HepG2 (cell line): Measurements from ENCODE around the gene BICRAL. TPM values are rescaled to one million over a fixed set of nuclear protein-coding genes. Genes with fewer than 3 reads are reported as not detected.

Experiments
- CBX1 ChIP-seq: IDR thresholded peaks from one replicate; pipeline ENCODE4 v1.6.1; 2016; ENCODE audit warnings: antibody characterized with exemption, low read depth
- EEA1 ChIP-seq: sonication (generic); formaldehyde crosslinking; IDR thresholded peaks from 2 replicates; pipeline ENCODE4 v1.5.1; 2020; ENCODE audit warnings: mild to moderate bottlenecking, missing genetic modification reagents, borderline replicate concordance
- GATAD2A ChIP-seq: IDR thresholded peaks from 2 replicates; pipeline ENCODE4 v1.6.1; 2016
- MAZ ChIP-seq, 2 experiments: sonication (generic) in 1 of 2; formaldehyde crosslinking in 1 of 2; IDR thresholded peaks; 2 replicates each; pipeline versions ENCODE4 v1.5.0 to v1.6.1; 2012 to 2020; ENCODE audit warnings: low read depth in 2 of 2, mild to moderate bottlenecking in 2 of 2, borderline replicate concordance in 1 of 2, improper control_type of control experiment in 1 of 2, low read length in 1 of 2, missing genetic modification reagents in 1 of 2, moderate library complexity in 1 of 2
- NCOA1 ChIP-seq: sonication (generic); formaldehyde crosslinking; IDR thresholded peaks from 2 replicates; pipeline ENCODE4 v1.9.0; 2021; ENCODE audit warnings: missing genetic modification reagents
- NFYC ChIP-seq: IDR thresholded peaks from 2 replicates; pipeline ENCODE4 v1.6.1; 2016; ENCODE audit warnings: missing genetic modification reagents, missing compliant biosample characterization
- RBAK ChIP-seq: sonication (generic); formaldehyde crosslinking; IDR thresholded peaks from 2 replicates; pipeline ENCODE4 v1.5.1; 2020; ENCODE audit warnings: mild to moderate bottlenecking, missing genetic modification reagents
- REPIN1 ChIP-seq: sonication (generic); formaldehyde crosslinking; IDR thresholded peaks from 2 replicates; pipeline ENCODE4 v1.8.0; 2022; ENCODE audit warnings: missing genetic modification reagents, low read depth, mild to moderate bottlenecking, borderline replicate concordance
- SIN3B ChIP-seq: fragments of 150-350 bp; IDR thresholded peaks from 2 replicates; pipeline ENCODE4 v1.6.1; 2014; ENCODE audit warnings: low read length
- ZBTB42 ChIP-seq: sonication (generic); formaldehyde crosslinking; IDR thresholded peaks from 2 replicates; pipeline ENCODE4 v1.5.0; 2020; ENCODE audit warnings: mild to moderate bottlenecking, missing genetic modification reagents
- ZFAT ChIP-seq: sonication (generic); formaldehyde crosslinking; conservative IDR thresholded peaks from 2 replicates; pipeline ENCODE4 v1.8.1; 2023; ENCODE audit warnings: missing genetic modification reagents, inconsistent platforms
- ZFY ChIP-seq: sonication (generic); formaldehyde crosslinking; IDR thresholded peaks from 2 replicates; pipeline ENCODE4 v1.4.0; 2020; ENCODE audit warnings: missing genetic modification reagents
- ZIK1 ChIP-seq: sonication (generic); formaldehyde crosslinking; IDR thresholded peaks from 2 replicates; pipeline ENCODE4 v1.5.0; 2020; ENCODE audit warnings: mild to moderate bottlenecking, low read depth, missing genetic modification reagents, borderline replicate concordance
- ZNF12 ChIP-seq: sonication (generic); formaldehyde crosslinking; IDR thresholded peaks from 2 replicates; pipeline ENCODE4 v1.5.0; 2020; ENCODE audit warnings: missing genetic modification reagents
- ZNF331 ChIP-seq: sonication (generic); formaldehyde crosslinking; IDR thresholded peaks from 2 replicates; pipeline ENCODE4 v1.4.0; 2020; ENCODE audit warnings: missing genetic modification reagents
- ZNF572 ChIP-seq: sonication (generic); formaldehyde crosslinking; IDR thresholded peaks from 2 replicates; pipeline ENCODE4 v1.5.1; 2020; ENCODE audit warnings: mild to moderate bottlenecking, missing genetic modification reagents
- polyA plus RNA-seq, 8 experiments: library from polyadenylated mRNA; depleted of rRNA in 3 of 8; stranded (reverse) in 7 of 8; unstranded in 1 of 8; fragments of >200 nt; fragmentation: Illumina TruSeq in 4 of 8; extraction: Trizol in 4 of 8; gene quantifications; 2 replicates each; pipeline versions ENCODE4 v1.2.1 to v1.2.3, GENCODE V29; 2011 to 2016; ENCODE audit warnings: low read depth in 4 of 8, missing spikeins in 1 of 8, mixed read lengths in 1 of 8; ENCODE audit not compliant: insufficient read depth in 1 of 8
- total RNA-seq, 5 experiments: library from RNA; depleted of rRNA; stranded (reverse); fragments of >200 nt; fragmentation: Illumina TruSeq; extraction: Trizol; gene quantifications; 2 replicates each; pipeline ENCODE4 v1.2.3, GENCODE V29; 2016; ENCODE audit warnings: low read depth in 1 of 5
- TF ChIP-seq, protein P1 (sequence below), 2 experiments: sonication (generic) in 1 of 2; formaldehyde crosslinking in 1 of 2; IDR thresholded peaks; 2 replicates each; pipeline versions ENCODE4 v1.4.0 to v1.6.1; 2018 to 2020; ENCODE audit warnings: missing genetic modification reagents in 2 of 2, borderline replicate concordance in 1 of 2, low read depth in 1 of 2, mild to moderate bottlenecking in 1 of 2, missing biosample characterization in 1 of 2
- TF ChIP-seq, protein P2 (sequence below): sonication (generic); formaldehyde crosslinking; IDR thresholded peaks from 2 replicates; pipeline ENCODE4 v1.4.0; 2020; ENCODE audit warnings: missing genetic modification reagents
- TF ChIP-seq, protein P3 (sequence below): sonication (generic); formaldehyde crosslinking; IDR thresholded peaks from 2 replicates; pipeline ENCODE4 v1.5.0; 2020; ENCODE audit warnings: mild to moderate bottlenecking, low read depth, missing genetic modification reagents, borderline replicate concordance
- TF ChIP-seq, protein P4 (sequence below): sonication (generic); formaldehyde crosslinking; IDR thresholded peaks from 2 replicates; pipeline ENCODE4 v1.5.1; 2020; ENCODE audit warnings: missing genetic modification reagents, mild to moderate bottlenecking, borderline replicate concordance

BICRAL gene
- total and polyA plus RNA-seq, 2 of the 13 experiments (the other 11 are each of a cell fraction or from before 2014, with no cell fraction given) = 5.0 to 13.5 TPM

DNA sequence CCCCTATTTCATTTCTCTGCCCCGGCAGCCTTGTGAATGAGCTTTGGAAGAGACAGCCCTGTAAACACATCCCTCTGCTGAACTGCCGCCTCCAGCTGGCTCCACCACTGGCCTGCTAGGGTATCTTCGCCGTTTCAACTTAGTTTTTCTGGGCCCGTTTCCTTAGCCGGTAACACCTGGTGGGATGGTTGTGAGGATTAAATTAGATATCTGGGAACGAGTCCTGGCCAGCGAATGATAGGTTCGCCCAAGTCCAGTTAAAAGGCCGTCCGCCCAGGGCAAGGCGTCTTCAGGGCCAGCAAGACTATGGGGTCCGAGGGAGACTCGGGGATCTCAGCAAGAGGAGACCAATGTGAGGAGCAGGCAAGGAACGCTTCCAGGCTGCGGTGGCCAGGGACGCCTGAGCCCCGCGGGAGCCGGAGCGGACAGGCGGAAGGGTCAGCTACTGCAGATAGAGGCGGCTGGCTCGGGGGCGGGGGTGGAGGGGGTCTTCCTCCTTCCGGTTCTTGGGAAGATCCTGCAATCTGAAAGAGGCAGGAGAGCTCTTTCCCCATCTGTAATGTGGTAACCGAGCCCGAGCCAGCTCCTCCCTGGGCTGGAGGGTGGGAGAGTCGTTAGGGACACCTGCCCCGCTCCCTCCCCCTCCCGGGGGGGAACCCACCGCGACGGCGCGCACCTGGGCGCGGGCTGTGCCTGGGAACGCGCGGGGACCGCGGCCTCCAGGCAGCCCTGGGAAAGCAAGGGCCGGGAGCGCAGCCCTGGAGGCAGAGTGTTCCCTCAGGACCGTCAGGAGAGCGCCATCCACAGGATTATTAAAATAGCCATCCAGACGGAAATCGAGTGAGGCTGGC lies 129.5 kb downstream of the BICRAL start (continued):
- TF ChIP-seq, protein P1, sequence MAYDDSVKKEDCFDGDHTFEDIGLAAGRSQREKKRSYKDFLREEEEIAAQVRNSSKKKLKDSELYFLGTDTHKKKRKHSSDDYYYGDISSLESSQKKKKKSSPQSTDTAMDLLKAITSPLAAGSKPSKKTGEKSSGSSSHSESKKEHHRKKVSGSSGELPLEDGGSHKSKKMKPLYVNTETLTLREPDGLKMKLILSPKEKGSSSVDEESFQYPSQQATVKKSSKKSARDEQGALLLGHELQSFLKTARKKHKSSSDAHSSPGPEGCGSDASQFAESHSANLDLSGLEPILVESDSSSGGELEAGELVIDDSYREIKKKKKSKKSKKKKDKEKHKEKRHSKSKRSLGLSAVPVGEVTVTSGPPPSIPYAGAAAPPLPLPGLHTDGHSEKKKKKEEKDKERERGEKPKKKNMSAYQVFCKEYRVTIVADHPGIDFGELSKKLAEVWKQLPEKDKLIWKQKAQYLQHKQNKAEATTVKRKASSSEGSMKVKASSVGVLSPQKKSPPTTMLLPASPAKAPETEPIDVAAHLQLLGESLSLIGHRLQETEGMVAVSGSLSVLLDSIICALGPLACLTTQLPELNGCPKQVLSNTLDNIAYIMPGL (CRISPR knock-in tag; IDR thresholded peaks at IDR 0.05; ENCODE audit: borderline replicate concordance in 1 of 2, low read depth in 1 of 2) = peak; percentile 54 to 70; a peak in 2 of 4 replicates
- TF ChIP-seq ZFY (CRISPR knock-in tag) (peak; percentile 21; the same call in 1 of the 2 replicates), REPIN1 (CRISPR knock-in tag) (no peak), GATAD2A (CRISPR knock-in tag) (peak; percentile 16; the same call in 1 of the 2 replicates), NCOA1 (no peak), ZBTB42 (CRISPR knock-in tag) (no peak), MAZ (IDR thresholded peaks at IDR 0.05; ENCODE audit: borderline replicate concordance, low read depth, low read length) (no peak), MAZ (CRISPR knock-in tag; IDR thresholded peaks at IDR 0.05; ENCODE audit: low read depth) (no peak; the same call in 1 of the 2 replicates), ZNF572 (CRISPR knock-in tag) (no peak), RBAK (no peak), ZIK1 (no peak), ZNF12 (CRISPR knock-in tag) (no peak), EEA1 (CRISPR knock-in tag) (no peak), ZFAT (no peak), CBX1 (no peak), SIN3B (no peak), NFYC (CRISPR knock-in tag) (no peak), ZNF331 (CRISPR knock-in tag) (no peak)
- TF ChIP-seq, protein P2, sequence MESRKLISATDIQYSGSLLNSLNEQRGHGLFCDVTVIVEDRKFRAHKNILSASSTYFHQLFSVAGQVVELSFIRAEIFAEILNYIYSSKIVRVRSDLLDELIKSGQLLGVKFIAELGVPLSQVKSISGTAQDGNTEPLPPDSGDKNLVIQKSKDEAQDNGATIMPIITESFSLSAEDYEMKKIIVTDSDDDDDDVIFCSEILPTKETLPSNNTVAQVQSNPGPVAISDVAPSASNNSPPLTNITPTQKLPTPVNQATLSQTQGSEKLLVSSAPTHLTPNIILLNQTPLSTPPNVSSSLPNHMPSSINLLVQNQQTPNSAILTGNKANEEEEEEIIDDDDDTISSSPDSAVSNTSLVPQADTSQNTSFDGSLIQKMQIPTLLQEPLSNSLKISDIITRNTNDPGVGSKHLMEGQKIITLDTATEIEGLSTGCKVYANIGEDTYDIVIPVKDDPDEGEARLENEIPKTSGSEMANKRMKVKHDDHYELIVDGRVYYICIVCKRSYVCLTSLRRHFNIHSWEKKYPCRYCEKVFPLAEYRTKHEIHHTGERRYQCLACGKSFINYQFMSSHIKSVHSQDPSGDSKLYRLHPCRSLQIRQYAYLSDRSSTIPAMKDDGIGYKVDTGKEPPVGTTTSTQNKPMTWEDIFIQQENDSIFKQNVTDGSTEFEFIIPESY = peak; percentile 90
- TF ChIP-seq, protein P3, sequence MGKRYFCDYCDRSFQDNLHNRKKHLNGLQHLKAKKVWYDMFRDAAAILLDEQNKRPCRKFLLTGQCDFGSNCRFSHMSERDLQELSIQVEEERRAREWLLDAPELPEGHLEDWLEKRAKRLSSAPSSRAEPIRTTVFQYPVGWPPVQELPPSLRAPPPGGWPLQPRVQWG (CRISPR knock-in tag) = no peak
- TF ChIP-seq, protein P4, sequence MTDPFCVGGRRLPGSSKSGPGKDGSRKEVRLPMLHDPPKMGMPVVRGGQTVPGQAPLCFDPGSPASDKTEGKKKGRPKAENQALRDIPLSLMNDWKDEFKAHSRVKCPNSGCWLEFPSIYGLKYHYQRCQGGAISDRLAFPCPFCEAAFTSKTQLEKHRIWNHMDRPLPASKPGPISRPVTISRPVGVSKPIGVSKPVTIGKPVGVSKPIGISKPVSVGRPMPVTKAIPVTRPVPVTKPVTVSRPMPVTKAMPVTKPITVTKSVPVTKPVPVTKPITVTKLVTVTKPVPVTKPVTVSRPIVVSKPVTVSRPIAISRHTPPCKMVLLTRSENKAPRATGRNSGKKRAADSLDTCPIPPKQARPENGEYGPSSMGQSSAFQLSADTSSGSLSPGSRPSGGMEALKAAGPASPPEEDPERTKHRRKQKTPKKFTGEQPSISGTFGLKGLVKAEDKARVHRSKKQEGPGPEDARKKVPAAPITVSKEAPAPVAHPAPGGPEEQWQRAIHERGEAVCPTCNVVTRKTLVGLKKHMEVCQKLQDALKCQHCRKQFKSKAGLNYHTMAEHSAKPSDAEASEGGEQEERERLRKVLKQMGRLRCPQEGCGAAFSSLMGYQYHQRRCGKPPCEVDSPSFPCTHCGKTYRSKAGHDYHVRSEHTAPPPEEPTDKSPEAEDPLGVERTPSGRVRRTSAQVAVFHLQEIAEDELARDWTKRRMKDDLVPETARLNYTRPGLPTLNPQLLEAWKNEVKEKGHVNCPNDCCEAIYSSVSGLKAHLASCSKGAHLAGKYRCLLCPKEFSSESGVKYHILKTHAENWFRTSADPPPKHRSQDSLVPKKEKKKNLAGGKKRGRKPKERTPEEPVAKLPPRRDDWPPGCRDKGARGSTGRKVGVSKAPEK (CRISPR knock-in tag) = 0 out of 2 replicates have a peak, but pooled peaks have one; percentile 39
